Activated T-cell treated with anti-CD3 and anti-CD28 coated beads for 48 hours (primary cell): ENCODE data around the gene BTAF1.

Experiments used
- DNase-seq: peaks from one replicate; pipeline ENCODE4 v3.0.0-alpha.2; 2020; ENCODE audit warnings: low read depth

Gene BTAF1

DNA sequence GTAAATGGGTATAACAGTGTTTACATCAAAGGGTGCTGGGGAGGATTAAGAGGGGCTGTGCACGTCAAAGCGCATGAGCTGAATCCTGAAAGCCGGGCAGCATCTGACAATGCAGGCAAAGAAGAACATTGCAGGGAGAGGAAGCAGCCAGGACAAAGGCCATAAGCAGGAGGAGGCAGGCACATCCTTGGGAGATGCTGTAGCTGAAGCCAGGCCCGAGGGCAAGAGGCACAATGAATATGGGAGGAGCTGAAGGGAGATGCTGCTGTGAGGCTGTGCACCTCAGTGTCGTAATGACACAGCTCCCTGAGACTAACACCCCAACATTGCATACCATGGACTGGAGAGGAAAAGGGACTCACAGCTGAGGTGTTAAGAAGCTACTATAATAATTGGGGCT, 129.2 kb downstream of the BTAF1 start:
- no peak for DNase-seq

DNA sequence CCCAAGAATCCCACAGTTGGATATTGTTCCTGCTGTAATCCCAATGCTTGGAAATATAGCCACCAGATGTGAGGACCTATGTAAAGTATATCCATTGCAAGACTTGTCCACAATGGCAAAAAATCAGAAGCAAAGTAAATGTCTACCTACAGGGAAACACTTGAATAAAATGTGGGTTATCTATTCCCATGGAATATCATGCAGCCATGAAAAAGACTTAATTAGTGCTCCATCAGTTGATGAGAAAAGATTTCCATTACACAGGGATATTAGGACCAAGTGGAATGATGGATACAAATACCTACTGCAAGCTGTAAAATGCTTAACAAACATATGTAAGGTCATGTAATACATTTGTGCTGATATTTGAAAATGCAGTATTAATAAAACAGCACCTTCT, 131.2 kb downstream of the BTAF1 start:
- no peak for DNase-seq

DNA sequence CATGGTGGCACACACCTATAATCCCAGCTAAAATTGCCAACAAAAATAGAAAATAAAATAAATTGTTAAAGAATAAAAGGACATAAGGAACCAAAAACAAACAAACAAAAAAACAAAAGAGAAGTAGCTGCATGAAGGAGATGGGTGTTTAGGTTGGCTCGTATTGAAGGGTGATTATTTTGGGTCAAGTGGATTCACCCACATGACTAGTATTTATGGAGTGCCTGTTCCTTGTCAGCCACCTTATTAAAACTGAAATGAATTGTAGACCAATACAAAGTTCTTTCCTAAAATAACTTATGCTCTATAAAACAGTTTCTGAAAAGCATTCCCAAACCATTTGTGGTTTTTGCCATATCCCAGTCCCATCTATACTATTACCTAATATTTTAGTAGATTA, 138.7 kb downstream of the BTAF1 start:
- DNase-seq = no peak

DNA sequence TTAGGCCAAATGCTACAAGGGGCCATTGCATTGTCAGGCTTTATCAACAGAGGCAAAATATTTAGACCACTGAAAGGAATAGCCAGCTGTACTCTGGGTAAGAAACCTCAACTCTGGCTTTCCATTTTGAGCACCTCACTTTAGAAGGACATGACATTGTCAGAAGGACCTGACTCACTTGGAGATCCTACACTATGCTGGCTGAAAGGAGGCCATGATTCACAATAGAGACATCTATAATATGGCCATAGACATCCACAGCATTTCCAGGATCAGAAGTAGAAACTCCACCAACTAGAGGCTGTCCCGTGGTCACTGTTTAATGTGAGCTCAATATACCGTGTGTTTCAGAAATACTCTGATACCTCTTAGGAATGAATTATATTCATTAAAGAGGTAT, 140.9 kb downstream of the BTAF1 start:
- DNase-seq = no peak

DNA sequence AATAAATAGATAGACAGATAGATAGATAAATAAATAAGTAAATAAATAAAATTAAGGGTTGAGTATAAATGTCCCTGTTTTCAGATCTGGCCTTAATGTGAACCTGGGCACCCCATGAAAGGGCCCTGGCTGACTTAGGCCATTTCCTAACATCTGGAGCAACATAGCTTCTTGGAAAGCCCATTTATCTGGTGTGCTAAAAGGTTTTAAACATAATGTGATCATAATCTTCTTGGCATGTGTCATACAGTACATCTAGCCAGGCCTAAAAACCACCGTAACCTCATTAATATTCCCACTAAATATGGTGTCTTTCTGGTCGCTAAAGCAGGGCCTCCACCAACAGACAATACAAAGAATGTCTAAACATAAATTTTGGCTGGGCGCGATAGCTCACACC, 142.8 kb downstream of the BTAF1 start:
- no peak for DNase-seq

DNA sequence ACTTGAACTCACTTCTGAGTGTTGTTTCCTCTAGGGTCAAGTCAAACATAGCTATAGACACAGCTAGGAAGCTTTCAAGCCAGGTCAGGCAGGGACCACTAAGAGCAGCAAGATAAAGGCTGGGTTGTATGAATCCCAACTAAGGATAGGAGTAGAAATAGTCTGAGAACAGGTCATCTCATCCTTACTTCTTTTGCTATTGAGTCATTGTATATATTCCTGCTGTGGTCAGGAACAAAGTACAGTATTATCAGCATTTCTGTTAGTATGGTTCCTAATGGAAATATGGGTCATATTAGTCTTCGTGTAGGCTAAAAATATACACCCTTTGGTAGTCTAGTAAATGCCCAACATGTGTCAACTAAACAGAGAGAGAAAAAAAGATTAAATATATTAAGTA, 145.3 kb downstream of the BTAF1 start:
- DNase-seq = no peak

DNA sequence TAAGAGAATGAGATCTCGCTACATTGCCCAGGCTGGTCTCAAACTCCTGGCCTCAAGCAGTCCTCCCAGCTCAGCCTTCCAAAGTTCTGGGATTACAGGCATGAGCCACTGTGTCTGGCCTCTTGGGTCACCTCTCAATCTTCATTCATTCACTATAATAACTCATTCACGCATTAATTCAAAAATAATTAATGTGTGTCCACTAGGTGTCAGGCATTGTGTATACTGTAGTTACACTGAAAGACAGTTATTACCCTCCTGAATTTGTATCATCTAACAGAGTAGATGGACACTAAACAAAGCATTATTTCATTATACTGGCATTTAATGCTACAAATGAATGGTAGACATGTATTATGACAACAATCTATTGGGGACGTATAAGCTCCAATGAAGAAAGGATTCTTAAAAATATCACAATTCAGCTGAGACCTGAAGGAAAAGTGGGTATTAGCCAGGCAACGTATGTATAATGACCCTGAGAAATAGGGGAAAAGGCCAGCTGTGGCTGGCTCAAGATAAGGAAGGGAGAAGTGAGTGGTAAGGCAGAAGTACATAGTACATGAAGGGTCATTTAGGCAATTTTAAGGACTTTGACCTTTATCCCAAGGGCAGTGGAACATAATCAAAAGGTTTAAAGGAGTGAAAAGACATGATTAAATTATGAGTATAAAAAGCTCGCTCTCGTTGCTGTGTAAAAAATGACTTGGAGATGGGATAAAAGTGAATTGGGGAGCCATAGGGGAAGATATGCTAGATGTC, 150.7 kb downstream of the BTAF1 start:
- no peak for DNase-seq

DNA sequence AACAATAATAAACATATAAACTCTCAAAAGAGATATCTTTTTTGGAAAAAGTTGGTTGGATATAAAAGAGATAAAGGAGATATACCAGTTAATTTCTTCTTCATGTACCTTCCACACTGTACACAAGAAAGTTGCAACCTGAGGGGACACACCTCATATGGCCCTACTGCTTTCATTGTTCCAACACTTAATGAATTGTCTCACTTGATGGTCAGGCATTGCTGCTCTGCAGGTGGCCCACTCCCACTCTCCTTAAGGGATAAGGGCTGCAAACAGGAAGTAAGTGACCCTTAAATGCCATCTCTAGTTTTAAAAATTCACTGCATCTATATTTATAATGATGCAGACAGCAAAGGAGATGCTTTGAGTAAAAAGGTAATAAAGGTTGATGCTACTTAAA, 152.3 kb downstream of the BTAF1 start:
- no peak for DNase-seq

DNA sequence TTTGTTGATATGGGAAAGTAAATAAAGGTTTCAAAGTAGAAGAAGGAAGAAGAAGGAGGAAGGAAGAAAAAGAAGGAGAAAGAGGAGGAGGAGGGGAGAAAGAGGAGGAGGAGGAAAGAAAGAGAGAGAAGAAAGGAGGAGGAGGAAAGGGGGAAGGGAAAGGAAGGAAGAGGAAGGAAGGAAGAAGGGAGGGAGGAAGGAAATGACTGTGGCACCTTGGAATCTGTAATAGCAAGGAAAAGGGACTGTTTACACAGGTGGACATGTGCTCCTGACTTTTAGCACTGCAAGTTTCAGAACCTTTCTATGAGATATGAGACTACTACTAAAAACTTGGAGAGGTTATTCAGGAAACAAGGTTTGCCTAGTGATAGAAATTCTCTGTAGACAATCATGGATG, 153.2 kb downstream of the BTAF1 start:
- no peak for DNase-seq

DNA sequence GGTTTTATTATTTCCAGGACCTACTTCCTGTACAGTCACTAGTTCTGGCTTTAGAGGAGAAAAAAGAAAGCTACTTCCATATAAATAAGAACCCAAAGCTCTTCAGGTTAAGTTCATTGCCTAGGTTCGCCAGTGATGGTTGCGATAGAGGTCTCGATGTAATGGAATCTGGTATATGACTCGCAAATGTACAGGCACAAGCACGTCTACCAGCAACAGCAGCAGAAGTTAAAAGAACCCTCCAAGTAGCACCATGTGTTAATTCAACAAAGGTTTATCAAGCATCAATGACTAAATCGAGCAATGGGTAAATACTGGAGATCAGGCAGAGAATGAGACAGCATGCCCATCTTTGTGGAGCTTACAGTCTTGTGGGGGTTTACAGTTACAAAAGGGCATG, 155.4 kb downstream of the BTAF1 start:
- no peak for DNase-seq
